Measurements from ENCODE around the gene WIZ. TPM values are rescaled to one million over a fixed set of nuclear protein-coding genes. Genes with fewer than 3 reads are reported as not detected.
A peak's percentile ranks its signal among the peaks of the same experiment; 100 is the strongest.

WIZ gene
- total and polyA plus RNA-seq, 7 donors: 16.6 to 39.1 (median 22.9) TPM

GRCh38 chr19:15379999-15380647 is 69.6 kb downstream of the WIZ start:
- DNase-seq (peak in 1 of 2 donors; percentile 80), ATAC-seq (peak in 2 of 4 donors; percentile 0 to 12)
- peak overlapping the region; percentile 78 for H3K4me3 ChIP-seq
- H3K27me3 ChIP-seq (ENCODE audit: insufficient read depth in 3 of 3, low read length in 2 of 3): no peaks in the 10 kb centered on the region
- WGBS, 3 donors: 6 to 9% (median 8%) methylated on average over 31 to 56 of the region's 56 CpGs
- peaks cover 37% of the 10 kb centered on the region for H3K4me1 ChIP-seq
- intact Hi-C loops (cut with DNase I): loop anchor here (2.0 to 5.0 kb wide), 5 partner anchors 37 to 203 kb away; partner anchors contain the start of genes AKAP8L (in 1 of the 2), BRD4 (in 1 of the 2) and WIZ (in 1 of the 2)
- TF ChIP-seq CTCF (IDR thresholded peaks at IDR 0.05): no peak
- H3K9me3 ChIP-seq: no peaks in the 10 kb centered on the region
- peaks cover 0 to 30% of the 10 kb centered on the region in 2 donors for H3K36me3 ChIP-seq (ENCODE audit: insufficient read depth in 1 of 2, low read depth in 1 of 2)
- peak overlapping the region; percentile 93 for H3K27ac ChIP-seq

GRCh38 chr19:15379083-15379998 is 70.4 kb downstream of the WIZ start, which contains the start of gene AKAP8:
AKAP8 (minus strand) TSS chr19:15379787; CDS start chr19:15379731, 56 bp downstream.
- Histone ChIP-seq H3K27ac (peak within 1 kb of the TSS; percentile 93), H3K36me3 (ENCODE audit: insufficient read depth in 1 of 2, low read depth in 1 of 2) (peaks cover 0 to 30% of the 10 kb centered on the region in 2 donors), H3K27me3 (ENCODE audit: insufficient read depth in 3 of 3, low read length in 2 of 3) (no peaks in the 10 kb centered on the region), H3K4me1 (peaks cover 44% of the 10 kb centered on the region), H3K4me3 (peak within 1 kb of the TSS; percentile 78), H3K9me3 (no peaks in the 10 kb centered on the region)
- peak; percentile 86 to 94 (median 90) for ATAC-seq
- DNase-seq: peak; percentile 98 to 99
- intact Hi-C loops (cut with DNase I): loop anchor here (2.0 to 5.0 kb wide), 5 partner anchors 38 to 202 kb away; partner anchors contain the start of genes AKAP8L (in 1 of the 2), BRD4 (in 1 of the 2) and WIZ (in 1 of the 2)
- no peak for TF ChIP-seq CTCF (IDR thresholded peaks at IDR 0.05)
- WGBS, 3 donors: 0 to 1% (median 0%) methylated on average over 68 to 111 of the region's 111 CpGs

- H3K27me3 ChIP-seq (ENCODE audit: insufficient read depth in 3 of 3, low read length in 2 of 3): no peaks in the 10 kb centered on the region
- peak overlapping the region; percentile 78 for H3K4me3 ChIP-seq
- WGBS, 3 donors: 0 to 1% (median 0%) methylated on average over 20 to 22 of the region's 22 CpGs
- DNase-seq (peak in 1 of 2 donors; percentile 71), ATAC-seq (peak; percentile 0 to 41 (median 18))
- H3K36me3 ChIP-seq (ENCODE audit: insufficient read depth in 1 of 2, low read depth in 1 of 2): peaks cover 0 to 32% of the 10 kb centered on the region in 2 donors
- peak overlapping the region; percentile 93 for H3K27ac ChIP-seq
- intact Hi-C loops (cut with DNase I): loop anchor here (2.0 to 5.0 kb wide), 5 partner anchors 39 to 201 kb away; partner anchors contain the start of genes AKAP8L (in 1 of the 2), BRD4 (in 1 of the 2) and WIZ (in 1 of the 2)
- no peak for TF ChIP-seq CTCF (IDR thresholded peaks at IDR 0.05)
- peaks cover 52% of the 10 kb centered on the region for H3K4me1 ChIP-seq
- H3K9me3 ChIP-seq: no peaks in the 10 kb centered on the region
These were observed 71.1 kb downstream of the WIZ start for GRCh38 chr19:15378534-15379082.

- Histone ChIP-seq H3K4me3 (peak overlapping the region; percentile 30), H3K27me3 (ENCODE audit: insufficient read depth in 3 of 3, low read length in 2 of 3) (no peaks in the 10 kb centered on the region), H3K27ac (peak overlapping the region; percentile 93), H3K36me3 (ENCODE audit: insufficient read depth in 1 of 2, low read depth in 1 of 2) (peaks cover 11 to 38% of the 10 kb centered on the region in 2 donors), H3K9me3 (no peaks in the 10 kb centered on the region), H3K4me1 (peaks cover 48% of the 10 kb centered on the region)
- ATAC-seq (peak in 3 of 4 donors; percentile 9 to 57 (median 53)), DNase-seq (peak; percentile 67 to 92)
- 9 to 21% (median 13%) methylated on average over 24 of the region's 24 CpGs for WGBS, 3 donors
- TF ChIP-seq CTCF (IDR thresholded peaks at IDR 0.05): no peak
- intact Hi-C loops (cut with DNase I): loop anchor here (5.0 kb wide), 4 partner anchors 42 to 198 kb away; partner anchors contain the start of genes AKAP8L (in 1 of the 2) and WIZ (in 1 of the 2)
These were observed 74.8 kb downstream of the WIZ start for GRCh38 chr19:15374796-15375440.

Measured in psoas muscle (tissue), 8 donors.